ENCODE measurements around the gene TAL2.

DNA sequence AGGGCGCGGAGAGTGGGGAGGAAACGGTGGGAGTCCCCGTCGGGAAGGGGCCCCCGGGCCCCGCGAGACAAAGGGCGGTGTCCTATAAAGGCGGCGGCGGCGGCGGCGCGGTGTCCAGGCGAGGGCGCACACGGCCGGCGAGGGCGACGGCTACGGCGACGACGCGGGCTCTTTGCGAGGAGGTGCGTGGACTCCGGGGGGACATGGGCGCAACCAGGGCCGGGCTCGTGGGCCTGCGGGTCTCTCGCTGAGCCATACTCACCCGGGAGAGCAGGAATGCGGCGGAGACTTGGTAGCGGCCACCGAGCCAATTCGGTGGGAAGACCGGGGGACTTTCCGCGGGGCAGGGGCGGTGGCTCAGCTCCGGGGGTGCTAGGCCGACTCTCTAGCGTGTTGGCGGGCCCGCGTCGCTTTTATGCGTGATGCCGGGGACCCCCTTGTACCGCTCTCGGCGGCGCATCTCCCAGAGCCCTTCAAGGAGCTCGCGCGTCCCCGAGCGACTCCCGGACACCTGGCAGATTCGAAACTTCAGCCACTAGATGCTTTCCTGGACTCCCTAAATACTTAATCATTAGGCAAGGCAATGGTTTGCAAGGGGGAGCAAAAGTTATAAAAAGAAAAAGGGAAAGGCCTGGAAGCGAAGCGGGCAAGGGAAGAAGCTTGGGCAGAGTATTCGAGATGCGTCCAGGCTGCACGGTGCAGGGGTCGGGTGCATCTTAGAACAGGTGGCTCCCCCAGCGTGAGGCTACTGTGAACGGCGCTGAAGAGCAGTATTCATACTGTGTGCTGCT, 5.9 kb upstream of the TAL2 start:
- TF ChIP-seq, protein P1, sequence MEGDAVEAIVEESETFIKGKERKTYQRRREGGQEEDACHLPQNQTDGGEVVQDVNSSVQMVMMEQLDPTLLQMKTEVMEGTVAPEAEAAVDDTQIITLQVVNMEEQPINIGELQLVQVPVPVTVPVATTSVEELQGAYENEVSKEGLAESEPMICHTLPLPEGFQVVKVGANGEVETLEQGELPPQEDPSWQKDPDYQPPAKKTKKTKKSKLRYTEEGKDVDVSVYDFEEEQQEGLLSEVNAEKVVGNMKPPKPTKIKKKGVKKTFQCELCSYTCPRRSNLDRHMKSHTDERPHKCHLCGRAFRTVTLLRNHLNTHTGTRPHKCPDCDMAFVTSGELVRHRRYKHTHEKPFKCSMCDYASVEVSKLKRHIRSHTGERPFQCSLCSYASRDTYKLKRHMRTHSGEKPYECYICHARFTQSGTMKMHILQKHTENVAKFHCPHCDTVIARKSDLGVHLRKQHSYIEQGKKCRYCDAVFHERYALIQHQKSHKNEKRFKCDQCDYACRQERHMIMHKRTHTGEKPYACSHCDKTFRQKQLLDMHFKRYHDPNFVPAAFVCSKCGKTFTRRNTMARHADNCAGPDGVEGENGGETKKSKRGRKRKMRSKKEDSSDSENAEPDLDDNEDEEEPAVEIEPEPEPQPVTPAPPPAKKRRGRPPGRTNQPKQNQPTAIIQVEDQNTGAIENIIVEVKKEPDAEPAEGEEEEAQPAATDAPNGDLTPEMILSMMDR (IDR thresholded peaks at IDR 0.05), result peak in 4 of 6 experiments; percentile 22 to 46 (median 37)
- TF ChIP-seq POLR2A (IDR thresholded peaks at IDR 0.05), result no peak
